HL-60/S4 treated with phorbol 12-myristate 13-acetate at 8.2 ng/mL for 4 days and 3 days (cell line): ENCODE measurements around the gene NCF4.

Experiments
- in situ Hi-C: fragments of 300-500 bp; cut with MboI; formaldehyde crosslinking; loops from 2 replicates; pipeline ENCODE4 v1.15.0; 2022; ENCODE audit warnings: low sequenced_read_pairs

Gene NCF4

GRCh38 chr22:36863979-36864378, 3.2 kb downstream of the NCF4 start:
- in situ Hi-C loops = loop anchor here (10.0 kb wide), 1 partner anchor 111 kb away; no protein-coding TSS in a partner anchor

DNA sequence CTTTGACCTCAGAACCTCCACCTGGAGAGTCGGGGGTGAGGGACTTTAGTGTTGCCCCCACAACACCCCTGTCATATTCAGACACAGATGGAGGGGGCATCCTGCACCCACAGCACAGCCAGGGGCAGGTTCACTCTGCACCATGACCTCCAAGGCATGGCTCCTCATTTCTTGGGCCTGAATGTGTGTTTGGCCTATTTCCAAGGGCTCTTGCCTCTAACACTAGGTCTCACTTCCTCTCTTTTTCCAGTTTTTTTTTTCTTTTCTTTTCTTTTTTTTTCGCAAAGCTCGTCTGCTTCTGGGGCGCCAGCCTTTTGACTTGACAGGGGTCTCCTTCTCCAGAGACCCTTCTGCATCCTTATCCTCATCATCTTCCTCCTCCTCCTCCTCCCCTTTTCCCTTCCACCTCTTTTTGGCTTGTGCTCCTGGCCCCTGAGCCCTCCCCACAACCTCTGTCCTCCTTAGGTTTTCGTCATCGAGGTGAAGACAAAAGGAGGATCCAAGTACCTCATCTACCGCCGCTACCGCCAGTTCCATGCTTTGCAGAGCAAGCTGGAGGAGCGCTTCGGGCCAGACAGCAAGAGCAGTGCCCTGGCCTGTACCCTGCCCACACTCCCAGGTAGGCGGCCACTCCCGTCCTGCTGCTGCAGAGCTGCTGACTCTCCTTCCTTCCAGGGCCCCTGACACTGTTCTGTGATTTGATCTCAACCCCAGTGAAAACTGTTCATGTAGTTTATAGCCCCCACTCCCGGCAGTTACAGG, 3.8 kb downstream of the NCF4 start:
- in situ Hi-C loops = loop anchor here (10.0 kb wide), 1 partner anchor 110 kb away; no protein-coding TSS in a partner anchor

- in situ Hi-C loops = loop anchor here (10.0 kb wide), 1 partner anchor 109 kb away; no protein-coding TSS in a partner anchor
Observed at GRCh38 chr22:36865346-36865745, 4.5 kb downstream of the NCF4 start.

- in situ Hi-C loops = loop anchor here (10.0 kb wide), 1 partner anchor 107 kb away; no protein-coding TSS in a partner anchor
Observed at GRCh38 chr22:36867695-36868094, 6.9 kb downstream of the NCF4 start.

- in situ Hi-C loops = loop anchor here (10.0 kb wide), 1 partner anchor 106 kb away; no protein-coding TSS in a partner anchor
Observed at GRCh38 chr22:36868546-36869181, 7.9 kb downstream of the NCF4 start.

- in situ Hi-C loops = no loop called here
Observed at GRCh38 chr22:36870250-36870649, 9.4 kb downstream of the NCF4 start.

DNA sequence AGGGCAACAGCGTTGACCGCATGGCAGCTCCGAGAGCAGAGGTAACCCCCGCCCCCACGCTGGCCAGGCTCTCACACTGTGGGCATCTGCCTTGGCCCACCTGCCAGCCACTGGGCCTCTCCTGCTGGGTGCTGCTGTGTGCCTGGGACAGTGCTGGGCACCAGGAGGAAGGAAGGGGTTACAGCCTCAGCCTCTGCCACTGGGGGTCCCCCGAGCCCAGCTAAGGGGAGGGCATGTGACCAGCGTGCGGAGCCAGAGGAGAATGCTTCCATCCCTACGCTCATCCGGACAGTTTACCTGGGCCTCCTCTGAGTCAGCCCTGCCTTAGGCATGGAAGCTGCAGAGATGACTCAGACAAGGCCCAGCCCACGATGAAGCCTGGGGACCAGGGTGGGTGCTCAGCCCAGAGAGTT, 10.9 kb downstream of the NCF4 start:
- in situ Hi-C loops = no loop called here

- in situ Hi-C loops = no loop called here
Observed at GRCh38 chr22:36872084-36872483, 11.3 kb downstream of the NCF4 start.

GRCh38 chr22:36872866-36873498, 12.2 kb downstream of the NCF4 start:
- in situ Hi-C loops = no loop called here

- in situ Hi-C loops = no loop called here
Observed at GRCh38 chr22:36873614-36874308, 13.0 kb downstream of the NCF4 start.

- in situ Hi-C loops = no loop called here
Observed at GRCh38 chr22:36874309-36874696, 13.5 kb downstream of the NCF4 start.

DNA sequence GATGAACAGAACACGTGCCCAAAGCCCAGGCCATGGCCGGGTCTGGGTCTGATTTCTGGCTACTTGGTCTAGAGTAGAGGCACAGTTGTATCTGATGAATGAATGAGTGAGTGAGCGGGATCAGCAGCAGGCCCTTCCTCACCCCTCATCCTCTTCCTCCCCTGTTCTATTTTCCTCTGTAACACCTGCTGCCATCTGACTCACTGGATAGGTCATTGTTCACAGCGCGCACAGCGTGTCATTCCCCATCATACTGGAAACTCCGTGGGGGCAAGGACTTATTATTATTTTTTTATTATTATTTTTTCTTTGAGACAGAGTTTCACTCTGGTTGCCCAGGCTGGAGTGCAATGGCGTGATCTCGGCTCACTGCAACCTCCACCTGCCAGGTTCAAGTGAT, 13.9 kb downstream of the NCF4 start:
- in situ Hi-C loops = no loop called here

- in situ Hi-C loops = no loop called here
Observed at GRCh38 chr22:36875741-36876140, 14.9 kb downstream of the NCF4 start.

DNA sequence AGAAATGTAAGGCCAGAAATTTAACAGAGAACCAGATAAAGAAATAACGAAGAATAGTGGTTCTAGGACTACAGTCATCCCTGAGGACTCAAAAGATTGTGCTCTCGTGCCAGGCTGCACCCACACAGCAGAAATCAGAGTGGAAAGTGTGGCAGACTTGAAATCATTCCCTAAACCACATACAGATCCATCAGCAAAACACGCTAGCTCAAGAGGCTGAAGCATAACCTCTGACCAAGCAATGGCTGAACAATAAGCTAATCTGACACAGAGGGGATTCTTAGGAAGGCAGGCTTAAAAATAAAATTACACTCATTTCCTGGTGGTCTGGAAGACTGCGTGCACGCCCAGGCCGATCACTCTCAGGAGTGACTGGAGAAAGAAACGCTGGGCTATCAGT, 19.0 kb downstream of the NCF4 start:
- in situ Hi-C loops = no loop called here

DNA sequence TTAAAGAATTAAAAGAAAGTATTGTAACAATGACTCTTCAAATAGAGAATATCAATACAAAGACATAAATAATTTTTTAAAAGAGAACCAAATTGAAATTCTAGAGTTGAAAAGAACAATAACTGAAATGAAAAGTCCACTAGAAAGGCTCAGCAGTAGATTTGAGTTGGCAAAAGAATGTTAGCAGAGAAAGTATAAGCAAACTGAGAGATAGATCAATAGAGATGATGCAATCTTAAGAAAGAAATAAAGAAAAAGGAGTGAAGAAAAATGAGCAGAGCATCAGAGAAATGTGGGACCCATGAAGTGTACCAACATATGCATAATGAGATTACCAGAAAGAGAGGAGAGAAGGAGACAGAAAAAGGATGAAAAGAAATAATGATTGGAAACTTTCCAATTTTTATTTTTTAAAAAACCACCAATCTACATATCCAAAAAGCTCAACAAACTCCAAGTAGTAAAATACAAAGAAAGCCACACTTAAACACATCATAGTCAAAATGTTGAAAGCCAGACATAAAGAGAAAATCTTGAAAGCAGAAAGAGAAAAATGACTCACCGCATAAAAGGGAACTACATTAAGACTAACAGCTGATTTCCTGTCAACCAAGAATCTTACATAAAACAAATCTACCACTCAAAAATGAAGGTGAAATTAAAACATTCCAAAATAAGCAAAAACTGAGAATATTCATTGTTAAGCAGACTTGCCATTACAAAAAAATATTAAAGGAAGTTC, 20.9 kb downstream of the NCF4 start:
- in situ Hi-C loops = no loop called here

- in situ Hi-C loops = no loop called here
Observed at GRCh38 chr22:36884349-36885158, 23.7 kb downstream of the NCF4 start.

GRCh38 chr22:36885474-36885873, 24.7 kb downstream of the NCF4 start:
- in situ Hi-C loops = no loop called here

- in situ Hi-C loops = no loop called here
Observed at GRCh38 chr22:36886016-36886415, 25.2 kb downstream of the NCF4 start.

DNA sequence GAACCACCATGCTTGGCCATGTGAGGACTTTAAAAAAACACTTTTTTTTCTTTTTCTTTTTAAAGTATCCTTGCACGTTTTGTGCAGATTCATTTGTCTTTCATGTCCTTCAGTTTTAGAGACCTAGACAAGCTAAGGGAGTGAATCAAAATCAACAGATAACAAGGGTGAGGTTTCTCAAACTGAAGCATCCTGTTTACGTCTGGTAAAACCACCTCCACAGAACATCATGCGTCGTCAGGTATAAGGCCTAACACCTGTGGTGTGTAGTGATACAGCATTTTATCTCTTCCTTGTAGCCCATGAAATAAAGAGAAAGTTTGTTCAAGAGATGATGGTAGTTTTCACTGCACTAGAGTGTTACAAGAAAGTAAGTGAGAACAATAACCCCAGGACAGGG, 26.4 kb downstream of the NCF4 start:
- in situ Hi-C loops = no loop called here

- in situ Hi-C loops = no loop called here
Observed at GRCh38 chr22:36891646-36892045, 30.8 kb downstream of the NCF4 start.
